Small intestine (tissue), 7 donors: ENCODE measurements around the gene VWA8. TPM values are rescaled to one million over a fixed set of nuclear protein-coding genes. Genes with fewer than 3 reads are reported as not detected.

ENCODE experiments used
- DNase-seq, 2 donors: peaks; one replicate each; pipeline versions ENCODE4 v3.0.0 to v3.0.0-alpha.2; 2013
- FAIRE-seq: peaks from 2 replicates; lab custom pipeline; 2012; peaks lifted over from hg19 to GRCh38; lab: Jason Lieb, UNC
- H3K27ac ChIP-seq, 3 donors: one replicate each; pipeline ENCODE4 v1.5.1; 2013; ENCODE audit warnings: low read length in 2 of 3, mild to moderate bottlenecking in 2 of 3, control low read depth in 1 of 3, inconsistent platforms in 1 of 3, low read depth in 1 of 3, moderate library complexity in 1 of 3
- H3K27me3 ChIP-seq, 3 donors: one replicate each; pipeline ENCODE4 v1.6.1; 2013; ENCODE audit warnings: low read length in 3 of 3, inconsistent platforms in 1 of 3; ENCODE audit not compliant: control insufficient read depth in 3 of 3, insufficient read depth in 3 of 3
- H3K36me3 ChIP-seq, 3 donors: one replicate each; pipeline ENCODE4 v1.6.1; 2013; ENCODE audit warnings: low read length in 3 of 3, inconsistent platforms in 1 of 3, low read depth in 1 of 3, mild to moderate bottlenecking in 1 of 3, moderate library complexity in 1 of 3; ENCODE audit not compliant: control insufficient read depth in 3 of 3, insufficient read depth in 2 of 3
- H3K4me1 ChIP-seq, 3 donors: one replicate each; pipeline ENCODE4 v1.6.1; 2013; ENCODE audit warnings: low read length in 2 of 3, inconsistent platforms in 1 of 3, low read depth in 1 of 3, mild to moderate bottlenecking in 1 of 3, moderate library complexity in 1 of 3; ENCODE audit not compliant: control insufficient read depth in 3 of 3, insufficient read depth in 2 of 3
- H3K4me3 ChIP-seq, 3 donors: one replicate each; pipeline ENCODE4 v1.5.1; 2013; ENCODE audit warnings: low read length in 3 of 3, control low read depth in 1 of 3, inconsistent platforms in 1 of 3, low read depth in 1 of 3, mild to moderate bottlenecking in 1 of 3, moderate library complexity in 1 of 3
- H3K9me3 ChIP-seq, 2 donors: one replicate each; pipeline ENCODE4 v1.6.1; 2013; ENCODE audit warnings: low read depth in 1 of 2, low read length in 1 of 2; ENCODE audit not compliant: control insufficient read depth in 2 of 2, insufficient read depth in 1 of 2
- WGBS, 3 donors: extraction: QIAGEN DNeasy Blood & Tissue Kit; methylation state at CpG; one replicate each; pipeline ENCODE4 v1.1.7; 2013; 5-methylcytosine and 5-hydroxymethylcytosine counted together
- polyA plus RNA-seq, 4 donors: library from polyadenylated mRNA; stranded (reverse) in 3 of 4; unstranded in 1 of 4; fragments of 200-250 nt in 3 of 4; fragments of 120-200 nt in 1 of 4; gene quantifications; one replicate each; pipeline versions ENCODE4 v1.2.1 to v1.2.3, GENCODE V29; 2013
- donor health status: healthy with polysubstance abuse.
- donor health status: control.
- donor health status: control.
- donor health status: Bipolar disorder and iron deficiency.
- donor health status: healthy.

The VWA8 gene
- polyA plus RNA-seq, 4 donors: 3.8 to 11.5 (median 6.0) TPM

DNA sequence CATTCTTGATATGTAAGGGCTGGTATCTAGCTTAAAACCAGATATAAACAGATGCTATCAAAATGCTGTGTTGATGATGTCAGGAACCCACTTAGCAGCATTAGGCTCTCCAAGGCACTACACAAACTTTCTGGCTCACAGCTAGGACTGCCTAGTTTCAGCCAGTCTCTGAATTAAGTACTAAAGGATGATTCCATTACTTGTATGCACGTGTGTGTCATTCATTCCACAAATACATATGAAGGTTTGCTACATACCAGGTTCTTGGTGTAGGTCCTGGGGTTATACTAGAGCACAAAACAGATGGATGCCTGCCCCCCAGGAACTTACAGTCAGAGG, 352.1 kb downstream of the VWA8 start:
- H3K27ac ChIP-seq: no peak overlapping the region
- DNase-seq: no peak
- H3K9me3 ChIP-seq: no peaks in the 10 kb centered on the region
- peaks cover 9 to 16% (median 9%) of the 10 kb centered on the region in 3 donors for H3K36me3 ChIP-seq
- no peak for FAIRE-seq
- WGBS, 3 donors: 69 to 88% (median 81%) methylated on average over 1 of the region's 1 CpG
- no peaks in the 10 kb centered on the region for H3K27me3 ChIP-seq
- H3K4me3 ChIP-seq: no peak overlapping the region
- H3K4me1 ChIP-seq: peaks cover 0 to 8% (median 0%) of the 10 kb centered on the region in 3 donors

DNA sequence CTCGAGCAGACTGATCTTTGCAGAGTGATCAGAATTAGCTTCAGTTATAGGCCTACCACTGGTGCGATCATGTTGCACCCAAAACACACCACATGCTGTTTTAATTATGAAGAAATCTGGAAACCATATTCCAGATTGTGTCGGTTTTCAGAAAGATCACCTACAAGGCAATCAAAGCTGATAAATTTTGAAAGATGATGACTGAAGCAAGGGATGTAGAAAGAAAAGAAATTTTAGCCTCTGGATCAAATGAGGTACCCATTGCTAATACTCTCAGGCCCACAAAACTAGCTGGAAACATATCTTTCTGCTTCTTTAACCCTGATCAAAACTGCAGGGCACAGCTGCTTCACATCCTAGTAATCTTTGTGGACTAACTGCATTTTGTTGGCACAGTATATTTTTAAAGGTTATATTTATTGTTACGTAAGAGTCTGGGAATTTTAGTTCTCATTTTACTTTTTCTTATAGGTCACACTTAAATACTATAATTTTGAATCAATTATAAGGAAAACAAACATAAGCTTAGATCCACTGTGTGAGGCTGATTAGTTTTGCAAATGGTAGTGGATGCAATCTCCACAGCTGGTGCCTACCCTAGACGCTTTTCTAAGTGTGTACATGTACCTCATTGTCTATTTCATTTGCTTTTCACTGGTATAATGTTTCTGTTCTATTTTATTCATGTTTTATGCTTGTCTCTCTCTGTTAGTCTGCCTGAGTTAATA, 352.6 kb downstream of the VWA8 start:
- DNase-seq: no peak
- Histone ChIP-seq H3K36me3 (peaks cover 7 to 15% (median 9%) of the 10 kb centered on the region in 3 donors), H3K9me3 (no peaks in the 10 kb centered on the region), H3K27ac (no peak overlapping the region), H3K4me3 (no peak overlapping the region), H3K4me1 (peaks cover 0 to 8% (median 0%) of the 10 kb centered on the region in 3 donors), H3K27me3 (no peaks in the 10 kb centered on the region)
- FAIRE-seq: no peak
- 94 to 97% (median 97%) methylated on average over 5 of the region's 5 CpGs for WGBS, 3 donors

DNA sequence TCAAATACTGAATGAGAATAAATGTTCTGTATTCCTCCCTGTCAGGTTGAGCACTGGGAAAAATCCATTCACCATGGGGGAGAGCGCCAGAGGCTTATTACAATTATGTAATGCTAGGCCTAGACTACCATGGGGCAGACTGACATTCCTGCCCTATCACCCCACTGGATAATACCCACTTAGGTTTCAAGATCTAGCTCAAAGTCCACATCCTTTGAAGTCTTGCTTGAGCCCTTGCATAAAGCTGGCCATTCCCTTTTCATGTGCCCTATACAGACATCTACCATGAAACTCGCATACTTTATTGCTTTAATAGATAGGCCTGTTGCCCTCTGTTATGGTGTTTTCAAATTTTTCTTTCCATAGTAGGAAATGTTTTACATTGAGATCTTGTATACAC, 354.3 kb downstream of the VWA8 start:
- Histone ChIP-seq H3K4me3 (no peak overlapping the region), H3K4me1 (peaks cover 0 to 8% (median 0%) of the 10 kb centered on the region in 3 donors), H3K27me3 (no peaks in the 10 kb centered on the region), H3K36me3 (peaks cover 9 to 15% (median 9%) of the 10 kb centered on the region in 3 donors), H3K9me3 (no peaks in the 10 kb centered on the region), H3K27ac (peak overlapping the region in 1 of 3 donors; percentile 57)
- FAIRE-seq (no peak), DNase-seq (peak; percentile 73 to 84)
- WGBS, 3 donors: 36 to 77% (median 50%) methylated on average over 2 of the region's 2 CpGs

DNA sequence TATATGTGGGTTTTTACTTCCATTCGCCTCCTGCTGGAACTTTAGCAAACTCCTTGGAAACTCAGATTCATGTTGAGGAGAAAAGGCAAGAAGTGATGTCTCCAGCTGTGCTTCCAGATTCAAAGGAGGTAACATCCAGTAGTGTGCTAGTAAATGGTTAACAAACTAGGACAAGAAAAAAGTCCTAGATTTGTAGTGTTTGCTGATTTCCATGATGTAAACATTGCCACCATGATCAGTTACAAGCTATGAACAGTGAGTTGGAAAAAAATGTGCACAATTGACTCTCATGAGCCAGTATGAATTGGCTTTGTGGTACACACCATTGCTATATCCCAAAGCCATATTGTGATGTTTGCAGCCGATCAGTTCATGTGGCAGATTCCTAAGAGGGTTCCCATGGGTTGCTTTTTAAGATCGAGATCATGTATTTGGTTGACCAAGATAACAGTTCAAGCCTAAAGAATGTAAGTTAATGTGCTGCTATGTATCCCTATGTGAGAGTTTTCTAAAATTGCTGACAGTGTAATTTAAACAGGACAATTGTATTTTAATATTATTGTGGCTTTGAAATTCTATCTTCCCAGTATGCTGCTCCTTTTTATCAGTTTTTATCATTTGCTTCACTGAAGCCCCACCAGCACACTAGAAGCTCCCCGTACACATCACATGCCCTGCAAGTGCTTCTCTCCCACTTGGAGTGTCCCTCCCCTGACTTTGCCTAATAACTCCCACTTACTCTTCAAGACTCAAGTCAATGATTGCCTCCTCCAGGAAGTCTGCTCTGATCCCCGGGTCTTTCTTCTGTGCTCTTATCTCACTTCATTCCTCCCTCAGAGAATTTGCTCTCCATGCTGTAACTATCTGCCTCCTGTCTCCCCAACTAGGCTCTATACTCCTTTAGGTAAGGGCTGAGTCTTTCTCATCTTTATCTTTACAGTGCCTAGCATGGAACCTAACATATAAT, 355.3 kb downstream of the VWA8 start:
- Histone ChIP-seq H3K27me3 (no peaks in the 10 kb centered on the region), H3K4me1 (peaks cover 0 to 8% (median 0%) of the 10 kb centered on the region in 3 donors), H3K36me3 (peaks cover 5 to 10% (median 5%) of the 10 kb centered on the region in 3 donors), H3K27ac (peak overlapping the region in 1 of 3 donors; percentile 26), H3K9me3 (no peaks in the 10 kb centered on the region), H3K4me3 (no peak overlapping the region)
- 88 to 89% (median 89%) methylated on average over 5 of the region's 5 CpGs for WGBS, 3 donors
- no peak for FAIRE-seq
- no peak for DNase-seq

DNA sequence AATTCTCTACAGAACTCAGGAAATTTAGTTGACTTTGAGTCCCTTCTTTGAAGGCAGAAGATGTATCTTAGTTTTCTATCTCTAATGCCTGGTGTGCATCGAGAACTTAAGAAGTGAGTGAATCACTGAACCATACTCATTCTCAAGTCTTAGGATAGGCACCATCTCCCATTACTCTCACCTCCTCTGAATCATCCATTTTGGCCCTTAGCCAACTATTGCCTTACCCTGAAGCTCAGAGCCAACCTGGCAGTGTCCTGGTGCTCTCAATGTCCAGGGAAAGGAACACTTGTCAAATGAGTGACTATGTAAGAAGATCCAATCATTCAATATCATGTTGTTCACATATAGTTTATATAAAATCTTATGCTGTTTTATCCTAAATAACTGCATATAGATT, 357.0 kb downstream of the VWA8 start:
- DNase-seq: peak in 1 of 2 donors; percentile 59
- FAIRE-seq: no peak
- H3K4me3 ChIP-seq: no peak overlapping the region
- no peaks in the 10 kb centered on the region for H3K27me3 ChIP-seq
- H3K36me3 ChIP-seq: peaks cover 2 to 5% (median 2%) of the 10 kb centered on the region in 3 donors
- H3K9me3 ChIP-seq: no peaks in the 10 kb centered on the region
- peaks cover 0 to 8% (median 0%) of the 10 kb centered on the region in 3 donors for H3K4me1 ChIP-seq
- H3K27ac ChIP-seq: no peak overlapping the region
- WGBS, 3 donors: 82 to 96% (median 91%) methylated on average over 1 of the region's 1 CpG

DNA sequence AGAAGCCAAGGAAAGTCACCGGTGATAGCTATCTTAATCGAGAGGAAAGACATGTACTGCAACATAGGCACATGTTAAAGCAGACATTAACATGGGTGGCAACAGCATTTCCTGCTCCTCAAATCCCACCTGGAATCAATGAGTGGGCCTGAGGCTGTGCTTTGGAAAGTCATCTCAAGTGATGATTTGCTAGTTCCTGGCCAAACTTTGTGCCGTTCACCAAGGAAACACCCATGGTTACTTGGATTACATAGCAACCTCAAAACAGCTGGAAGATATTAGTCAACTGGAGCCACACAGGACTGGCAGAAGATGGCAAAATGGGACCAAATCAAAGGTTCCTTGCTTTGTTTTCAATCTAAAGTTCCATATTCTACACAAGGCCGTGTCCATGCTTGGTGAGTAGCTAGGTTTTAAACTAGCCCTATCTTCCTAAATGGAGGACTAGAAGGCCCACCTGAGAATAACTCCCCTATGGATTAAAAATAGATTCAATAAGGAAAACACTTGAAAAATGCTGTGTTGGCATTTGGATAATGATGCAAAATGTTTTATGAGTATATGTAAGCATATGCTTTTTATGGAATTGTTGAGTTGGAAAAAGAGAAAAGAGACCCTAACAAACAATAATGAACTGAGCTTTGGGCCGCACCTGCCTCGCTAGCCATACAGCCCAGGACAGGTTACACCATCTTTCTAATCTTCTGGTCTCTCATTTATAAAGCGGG, 359.0 kb downstream of the VWA8 start:
- peaks cover 0 to 5% (median 2%) of the 10 kb centered on the region in 3 donors for H3K36me3 ChIP-seq
- H3K27me3 ChIP-seq: no peaks in the 10 kb centered on the region
- no peak overlapping the region for H3K4me3 ChIP-seq
- peaks cover 0 to 8% (median 0%) of the 10 kb centered on the region in 3 donors for H3K4me1 ChIP-seq
- H3K27ac ChIP-seq: no peak overlapping the region
- DNase-seq: no peak
- WGBS, 3 donors: 93 to 98% (median 97%) methylated on average over 7 of the region's 7 CpGs
- no peaks in the 10 kb centered on the region for H3K9me3 ChIP-seq
- FAIRE-seq: no peak

DNA sequence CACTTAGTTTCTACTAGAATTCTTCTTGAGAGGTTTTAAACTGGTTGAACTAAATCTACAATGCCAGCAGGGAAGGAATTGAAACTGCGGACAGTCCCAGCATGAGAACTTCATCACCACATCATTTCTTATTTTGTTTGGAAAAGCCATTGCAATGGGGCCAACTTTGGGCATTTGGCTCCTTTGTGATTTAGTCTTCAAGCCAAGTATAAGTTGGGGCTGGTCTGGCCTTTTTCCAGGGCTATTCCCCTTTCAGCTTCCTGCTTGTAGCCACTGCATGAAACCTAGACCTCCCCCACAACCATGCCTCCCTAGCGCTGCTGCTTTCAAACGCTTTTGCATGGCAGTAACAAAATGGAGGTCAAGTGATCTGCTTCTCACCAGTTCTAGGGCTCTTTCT, 361.3 kb downstream of the VWA8 start:
- Histone ChIP-seq H3K4me1 (no peaks in the 10 kb centered on the region), H3K9me3 (no peaks in the 10 kb centered on the region), H3K4me3 (no peak overlapping the region), H3K27ac (no peak overlapping the region), H3K36me3 (peaks cover 0 to 3% (median 2%) of the 10 kb centered on the region in 3 donors), H3K27me3 (no peaks in the 10 kb centered on the region)
- DNase-seq (no peak), FAIRE-seq (no peak)
- WGBS, 3 donors: 95 to 98% (median 96%) methylated on average over 3 of the region's 3 CpGs
